ENCODE data around the gene C8B.

The C8B gene

GRCh38 chr1:56910441-56910985 lies 55.3 kb downstream of the C8B start:
- DNase-seq: no peak
- intact Hi-C loops (cut with DNase I): no loop called here

DNA sequence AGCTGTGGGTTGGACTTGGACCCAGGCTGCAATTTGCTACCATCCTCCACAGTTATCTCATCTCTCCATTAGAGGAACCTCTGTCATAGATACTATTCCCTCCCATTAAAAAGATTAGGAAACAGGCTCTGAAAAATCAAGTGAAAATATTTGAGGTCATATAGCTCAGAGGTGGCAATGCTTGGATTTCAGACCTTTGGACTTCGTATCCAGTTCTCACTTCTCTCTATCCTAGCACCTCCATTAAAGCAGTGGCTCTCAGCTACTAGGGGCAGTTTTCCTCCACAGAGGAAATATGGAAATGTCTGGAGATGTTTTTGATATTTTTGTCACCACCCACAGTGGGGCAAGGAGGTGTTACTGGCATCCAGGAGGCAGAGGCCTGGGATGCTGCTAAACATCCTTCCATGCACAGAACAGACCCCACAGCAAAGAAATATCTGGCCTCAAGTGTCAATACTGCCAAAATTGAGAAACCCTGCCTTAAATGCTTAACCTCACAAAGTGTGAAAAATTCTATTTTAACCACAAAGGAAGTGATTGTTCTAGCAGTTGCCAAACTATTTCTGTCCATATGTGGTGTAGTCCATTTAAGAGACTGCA lies 57.1 kb downstream of the C8B start:
- DNase-seq: no peak
- intact Hi-C loops (cut with DNase I): no loop called here

GRCh38 chr1:56905667-56906066 lies 60.1 kb downstream of the C8B start:
- intact Hi-C loops (cut with DNase I): no loop called here
- no peak for DNase-seq

GRCh38 chr1:56904663-56905397 lies 61.0 kb downstream of the C8B start:
- intact Hi-C loops (cut with DNase I): no loop called here
- no peak for DNase-seq

GRCh38 chr1:56903778-56904177 lies 62.0 kb downstream of the C8B start:
- intact Hi-C loops (cut with DNase I): no loop called here
- DNase-seq: no peak

- intact Hi-C loops (cut with DNase I): no loop called here
- no peak for DNase-seq
Measured at GRCh38 chr1:56901716-56902115, 64.1 kb downstream of the C8B start.

DNA sequence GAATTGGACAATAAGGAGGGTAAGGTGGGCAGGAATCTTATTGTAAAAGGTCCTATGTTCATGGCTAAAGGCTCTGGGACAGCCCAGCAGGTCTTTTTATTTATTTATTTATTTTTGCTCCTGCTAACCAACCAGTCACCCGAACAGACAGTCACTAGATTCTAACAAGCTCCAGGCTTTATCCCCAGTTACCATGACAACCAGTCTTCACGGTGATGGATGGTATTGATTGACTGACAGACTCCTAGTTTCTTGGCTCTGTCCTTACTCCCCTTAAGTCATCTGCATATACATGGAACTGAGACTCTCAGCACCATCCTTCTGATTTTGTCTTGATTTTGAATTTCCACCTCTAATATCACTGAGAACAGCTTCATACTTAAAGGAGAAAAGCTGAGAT lies 66.9 kb downstream of the C8B start:
- no peak for DNase-seq
- intact Hi-C loops (cut with DNase I): no loop called here

DNA sequence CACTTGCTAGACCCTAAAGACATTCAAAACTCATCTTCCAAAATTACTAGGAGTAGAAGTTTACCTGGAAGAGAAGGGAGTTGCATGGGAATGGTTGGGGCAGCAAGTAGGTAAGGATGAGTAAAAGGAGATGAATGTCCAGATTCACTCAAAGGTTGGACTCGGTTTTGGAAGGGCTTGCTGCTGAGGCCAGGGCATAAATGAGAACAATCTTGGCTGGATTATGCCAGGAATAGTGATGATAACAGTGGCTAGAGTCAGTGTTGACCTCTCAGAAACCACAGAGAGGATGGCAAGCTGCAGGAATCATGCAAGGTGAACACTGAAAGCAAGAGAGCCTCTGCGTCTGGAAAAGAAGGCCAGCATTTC lies 67.8 kb downstream of the C8B start:
- intact Hi-C loops (cut with DNase I): no loop called here
- no peak for DNase-seq

- intact Hi-C loops (cut with DNase I): no loop called here
- DNase-seq: no peak
Measured at GRCh38 chr1:56897150-56898004, 68.4 kb downstream of the C8B start.

DNA sequence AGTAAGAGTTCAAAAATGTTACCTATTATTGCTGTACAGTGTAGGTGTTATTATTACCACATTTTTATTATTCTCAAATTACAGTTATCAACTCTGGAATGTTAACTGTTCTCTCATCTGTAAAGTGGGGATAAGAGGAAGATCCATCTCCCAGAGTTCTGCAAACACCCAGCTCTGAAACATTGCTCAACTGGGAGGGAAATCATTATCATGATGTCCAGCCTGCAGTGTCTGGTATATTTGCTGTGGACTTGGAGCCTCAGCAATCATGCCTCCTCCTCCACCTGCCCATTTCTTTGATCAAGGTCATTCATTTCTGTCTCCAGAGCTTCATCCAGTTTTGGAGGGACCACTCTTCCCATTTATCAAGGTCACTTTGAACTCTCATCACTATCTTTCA lies 71.8 kb downstream of the C8B start:
- intact Hi-C loops (cut with DNase I): no loop called here
- DNase-seq: no peak

GRCh38 chr1:56890229-56890628 lies 75.6 kb downstream of the C8B start:
- intact Hi-C loops (cut with DNase I): no loop called here

GRCh38 chr1:56881417-56881816 lies 84.4 kb downstream of the C8B start:
- intact Hi-C loops (cut with DNase I): no loop called here
- DNase-seq: no peak

More at GRCh38 chr1:56890229-56890628, 75.6 kb downstream of the C8B start:
- DNase-seq: no peak

DNA sequence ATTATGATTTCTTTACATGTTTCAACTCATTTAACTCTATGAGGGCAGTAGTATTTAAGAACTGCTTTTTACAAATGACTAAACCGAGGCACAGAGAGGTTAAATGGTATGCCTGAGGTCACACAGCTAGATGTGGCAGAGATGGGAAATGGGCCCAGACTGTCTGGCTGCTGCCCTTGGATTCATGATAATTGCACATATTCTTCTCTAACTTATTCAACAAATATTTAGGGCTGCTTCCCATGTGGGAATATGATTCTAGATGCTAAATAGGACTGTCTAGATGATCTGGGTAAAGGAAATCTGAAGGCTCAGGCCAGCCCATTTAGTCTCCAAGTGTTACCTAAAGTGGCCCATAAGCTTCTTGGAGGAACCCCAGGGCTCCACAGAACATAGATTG lies 85.0 kb downstream of the C8B start:
- DNase-seq: no peak
- intact Hi-C loops (cut with DNase I): no loop called here
